ENCODE measurements around the gene SNAP29.
"Not testable (repeated sequence)": the region's sequence is repeated elsewhere in the genome, so short reads cannot be mapped to it uniquely, and the experiment has no call there.

The SNAP29 gene

DNA sequence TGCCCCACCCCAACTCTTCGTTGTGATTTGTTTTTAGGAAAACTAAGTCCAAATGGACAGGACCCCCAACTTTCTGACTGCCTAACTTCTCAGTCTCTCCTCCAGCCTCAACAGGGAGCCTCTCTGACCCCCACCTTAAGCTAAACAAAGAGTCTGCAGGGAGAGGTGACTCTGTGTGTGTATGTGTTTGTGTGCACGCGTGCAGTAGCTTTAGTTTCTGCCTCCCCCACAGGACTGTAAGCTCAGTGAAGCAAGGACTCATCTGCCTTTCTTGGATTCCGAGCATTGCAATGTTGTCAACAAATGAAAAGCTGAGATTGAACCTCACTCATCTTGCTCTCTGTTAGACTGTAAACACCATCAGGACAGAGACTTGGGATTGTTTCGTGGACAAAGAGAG, 7.9 kb downstream of the SNAP29 start:
- DNase-seq (ENCODE audit: low spot score): no peak

DNA sequence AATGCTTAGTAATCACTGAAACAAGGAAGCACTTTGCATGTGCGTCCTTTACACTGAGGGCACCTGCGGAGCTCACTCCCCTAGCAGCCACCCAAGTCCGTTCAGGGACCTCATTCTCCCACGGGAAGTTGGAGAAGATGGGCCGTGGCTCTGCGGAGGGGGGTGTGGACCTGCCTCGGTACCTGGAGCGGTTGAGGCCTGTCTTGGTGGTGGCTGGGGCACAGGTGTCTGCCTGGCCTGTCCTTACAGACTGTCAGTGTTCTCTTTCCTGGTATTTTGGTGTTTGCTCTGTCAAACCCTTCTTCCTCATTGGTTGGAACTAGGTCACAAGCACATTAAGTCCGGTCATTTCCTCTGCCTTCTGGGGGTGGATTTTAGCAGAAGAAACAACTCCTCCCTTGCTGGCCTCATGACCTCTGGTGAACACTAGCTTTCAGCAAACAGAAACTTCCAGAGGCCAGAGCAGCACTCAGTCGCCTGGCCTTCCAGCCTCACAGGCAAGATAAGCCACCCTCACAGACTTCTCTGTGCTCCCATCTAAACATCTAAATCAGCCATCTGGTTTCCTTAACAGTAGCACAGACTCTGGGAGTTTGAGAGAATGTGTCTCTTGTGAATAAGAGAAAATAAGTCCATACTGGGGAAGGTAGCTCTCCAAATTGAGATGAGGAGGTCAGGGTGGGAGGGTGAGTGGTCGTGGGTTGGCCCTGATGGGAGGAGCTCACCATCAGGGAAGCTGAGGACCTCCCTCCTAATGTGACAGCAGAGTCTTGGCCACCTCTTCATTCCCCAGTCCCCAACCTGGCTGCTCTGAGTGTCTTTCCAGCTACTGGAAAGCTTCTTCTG, 8.6 kb downstream of the SNAP29 start:
- DNase-seq (ENCODE audit: low spot score): no peak

DNA sequence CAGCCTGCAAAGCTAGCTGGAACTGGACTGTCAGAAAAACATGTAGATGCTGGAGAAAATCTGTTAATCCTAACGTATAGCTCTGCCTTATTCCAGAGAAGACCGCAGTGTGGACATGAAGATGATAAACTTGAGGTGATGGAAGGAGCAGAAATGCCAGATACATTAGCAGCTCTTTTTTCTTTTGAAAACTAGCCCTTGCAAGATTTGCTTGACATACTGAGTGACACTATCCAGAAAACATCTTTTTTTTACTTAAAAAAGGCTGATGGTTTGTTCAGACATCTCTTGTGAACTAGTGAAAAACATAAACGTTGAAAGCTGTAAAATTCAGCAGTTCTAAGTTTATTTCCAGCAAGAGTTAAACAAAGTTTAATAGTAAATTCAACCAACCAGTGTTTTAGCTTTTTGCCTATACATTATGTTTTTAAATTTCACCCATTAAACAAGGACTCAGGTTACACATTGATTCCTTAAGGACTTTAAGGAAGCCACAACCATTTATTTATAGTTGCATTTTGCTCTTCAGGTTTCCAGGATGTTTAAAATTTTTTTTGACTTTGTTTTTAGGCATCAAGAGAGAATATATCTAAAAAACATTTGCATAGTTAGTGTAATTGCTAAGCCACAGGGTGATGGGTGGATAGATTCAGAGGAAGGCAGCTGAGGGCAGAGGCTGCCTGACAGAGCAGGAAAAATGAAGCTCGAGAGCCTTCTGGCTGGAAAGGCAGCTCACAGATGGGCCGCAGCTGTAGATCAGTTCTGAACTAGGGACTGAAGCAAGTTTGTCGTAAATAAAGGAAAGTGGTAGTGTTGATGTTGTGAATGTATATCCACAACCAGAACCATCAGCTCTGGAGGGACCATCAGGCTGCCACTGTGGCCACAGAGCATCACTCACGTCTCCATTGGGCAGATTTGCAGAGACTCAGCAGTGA, 9.5 kb downstream of the SNAP29 start:
- DNase-seq (ENCODE audit: low spot score): no peak

DNA sequence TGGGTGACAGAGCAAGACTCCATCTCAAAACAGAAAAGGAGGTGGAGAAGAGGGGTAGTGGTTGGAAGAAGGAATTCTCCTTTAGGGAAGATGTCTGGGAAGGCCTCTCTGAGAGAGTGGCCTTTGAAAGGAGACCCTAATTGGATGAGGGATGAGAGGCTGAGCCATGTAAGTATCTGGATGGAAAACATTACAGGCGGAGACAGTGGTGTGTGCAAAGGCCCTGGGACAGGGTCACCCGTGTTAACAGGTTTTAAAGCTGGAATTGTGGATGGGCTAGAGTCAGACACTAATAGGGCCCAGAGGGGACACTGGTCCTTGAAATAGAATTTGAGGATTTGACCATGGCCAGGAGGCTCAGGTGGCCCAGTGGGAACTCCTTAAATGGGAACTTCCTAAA, 10.4 kb downstream of the SNAP29 start:
- DNase-seq (ENCODE audit: low spot score): no peak

DNA sequence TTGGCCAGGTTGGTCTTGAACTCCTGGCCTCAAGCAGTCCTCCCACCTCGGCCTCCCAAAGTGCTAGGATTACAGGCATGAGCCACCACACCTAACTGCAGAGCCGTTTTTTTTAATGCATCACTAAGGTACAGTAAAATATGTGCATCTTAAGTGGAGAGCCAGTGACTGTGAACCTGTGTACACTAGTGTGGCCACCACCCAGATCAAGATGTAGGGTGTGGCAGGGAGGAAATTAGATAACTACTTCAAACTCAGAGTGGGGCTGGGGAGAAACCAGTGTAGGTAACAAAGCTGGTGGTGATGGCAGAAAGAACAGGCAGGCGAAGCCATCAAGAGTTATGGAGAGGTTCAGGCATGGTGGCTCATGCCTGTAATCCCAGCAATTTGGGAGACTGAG, 14.4 kb downstream of the SNAP29 start:
- no peak for DNase-seq (ENCODE audit: low spot score)

DNA sequence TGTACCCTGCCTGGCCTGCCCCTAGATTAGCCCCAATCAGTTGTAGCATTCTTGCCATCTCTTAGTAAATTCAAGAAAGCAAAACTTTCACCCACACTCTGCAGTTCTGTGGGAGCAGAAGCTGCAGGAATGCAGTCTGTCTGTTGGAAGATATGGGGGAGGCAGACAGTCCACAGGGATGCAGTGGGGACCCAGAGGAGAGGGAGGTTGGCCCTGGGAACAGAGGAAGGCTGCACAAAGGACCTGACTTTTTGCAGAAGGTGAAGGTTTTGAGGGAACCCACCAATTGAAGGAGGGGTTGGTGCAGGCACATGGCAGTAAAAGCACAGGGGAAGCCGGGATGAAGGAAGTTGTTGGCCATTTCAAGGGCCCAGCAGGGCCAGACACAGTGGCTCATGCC, 16.5 kb downstream of the SNAP29 start:
- DNase-seq (ENCODE audit: low spot score): no peak

DNA sequence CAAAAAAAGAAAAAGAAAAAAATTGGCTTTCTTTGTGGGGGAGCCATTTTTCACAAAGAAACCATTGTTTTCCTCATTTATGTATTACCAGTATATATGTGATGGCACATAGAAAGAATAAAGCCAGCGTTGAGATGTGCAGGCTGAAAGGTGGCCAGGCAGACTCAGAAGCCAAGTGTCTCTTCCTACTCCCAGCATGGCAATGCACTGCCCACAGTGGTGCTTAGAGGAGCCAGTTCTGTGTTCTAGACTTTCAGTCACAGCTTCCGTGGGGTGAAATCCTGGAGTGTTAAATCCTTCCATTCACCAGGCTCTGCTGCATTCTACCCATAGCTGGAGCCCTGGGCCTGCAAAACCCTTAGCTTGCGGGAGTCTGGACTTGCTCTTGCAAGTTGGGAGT, 18.9 kb downstream of the SNAP29 start:
- DNase-seq (ENCODE audit: low spot score): no peak

DNA sequence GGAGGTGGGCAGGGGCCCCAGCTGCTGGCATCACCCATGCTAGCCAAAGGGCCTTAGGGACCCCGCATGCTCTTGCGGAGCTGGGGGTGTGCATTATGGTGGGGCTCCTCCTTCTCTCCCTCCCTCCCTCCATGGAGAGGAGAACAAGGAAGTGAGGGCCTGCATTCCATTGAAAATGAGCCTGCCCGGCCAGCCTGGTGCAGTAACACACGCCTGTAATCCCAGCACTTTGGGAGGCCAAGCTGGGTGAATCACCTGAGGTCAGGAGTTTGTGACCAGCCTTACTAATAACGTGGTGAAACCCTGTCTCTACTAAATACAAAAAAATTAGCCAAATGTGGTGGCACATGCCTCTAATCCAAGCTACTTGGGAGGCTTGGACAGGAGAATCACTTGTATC, 22.4 kb downstream of the SNAP29 start:
- DNase-seq (ENCODE audit: low spot score): no peak

DNA sequence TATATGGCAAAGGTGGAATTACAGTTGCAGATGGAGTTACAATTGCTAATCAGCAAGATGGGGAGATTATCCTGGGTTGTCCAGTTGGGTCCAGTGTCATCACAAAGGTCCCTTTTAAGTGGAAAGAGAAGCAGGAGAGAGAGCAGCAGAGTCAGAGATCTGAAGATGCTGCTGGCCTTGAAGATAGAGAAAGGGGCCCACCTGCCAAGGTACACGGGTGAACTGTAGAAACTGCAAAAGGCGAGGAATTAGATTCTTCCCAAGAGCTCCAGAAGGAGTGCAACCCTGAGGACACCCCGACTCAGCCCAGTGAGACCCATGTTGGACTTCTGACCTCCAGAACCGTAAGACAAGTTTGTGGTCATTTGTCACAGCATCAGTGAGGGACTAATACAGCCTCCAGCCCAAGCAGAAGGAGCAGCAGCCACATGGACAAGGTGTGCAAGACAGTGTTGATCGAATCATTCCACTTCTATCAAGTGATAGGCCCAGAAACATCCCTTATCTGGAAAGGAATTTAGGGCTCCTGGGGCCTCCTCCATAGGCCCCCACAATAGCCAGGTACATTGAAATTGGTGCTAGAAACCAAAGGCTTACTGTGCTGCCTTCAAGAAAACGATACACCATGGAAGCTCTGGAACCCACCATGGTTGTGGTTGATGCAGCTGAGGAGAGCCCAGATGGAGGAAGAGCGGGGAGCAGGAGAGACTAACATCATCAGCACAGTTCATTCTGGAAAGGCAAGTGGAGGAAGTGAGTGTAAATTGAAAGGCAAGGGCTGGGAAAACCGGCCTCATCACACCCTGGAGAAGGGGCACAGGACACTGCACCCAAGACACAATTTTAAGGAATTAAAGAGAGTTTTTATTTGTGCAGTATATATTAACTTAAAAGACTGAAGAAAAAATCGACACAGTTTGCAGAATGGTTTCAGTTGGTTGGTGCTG, 23.3 kb downstream of the SNAP29 start:
- DNase-seq (ENCODE audit: low spot score): no peak

DNA sequence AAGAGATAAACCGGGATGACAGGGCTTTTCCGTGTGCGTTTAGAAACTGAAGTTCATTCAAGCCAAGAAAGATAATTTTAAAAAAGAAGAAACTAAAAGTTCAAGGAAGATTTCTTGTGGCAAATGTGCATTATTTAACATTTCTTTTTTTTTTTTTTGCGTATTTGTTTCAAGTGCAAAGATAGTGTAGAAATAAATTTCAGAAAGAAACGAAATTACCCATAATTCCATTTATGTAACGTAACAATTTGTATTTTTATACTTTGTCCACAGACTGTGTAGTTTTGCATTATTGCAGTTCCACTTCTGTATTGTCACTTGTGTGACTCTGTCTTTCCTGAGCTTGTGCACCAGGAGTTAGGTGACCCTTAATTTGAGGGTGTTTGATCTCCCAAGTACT, 24.0 kb downstream of the SNAP29 start:
- no peak for DNase-seq (ENCODE audit: low spot score)

DNA sequence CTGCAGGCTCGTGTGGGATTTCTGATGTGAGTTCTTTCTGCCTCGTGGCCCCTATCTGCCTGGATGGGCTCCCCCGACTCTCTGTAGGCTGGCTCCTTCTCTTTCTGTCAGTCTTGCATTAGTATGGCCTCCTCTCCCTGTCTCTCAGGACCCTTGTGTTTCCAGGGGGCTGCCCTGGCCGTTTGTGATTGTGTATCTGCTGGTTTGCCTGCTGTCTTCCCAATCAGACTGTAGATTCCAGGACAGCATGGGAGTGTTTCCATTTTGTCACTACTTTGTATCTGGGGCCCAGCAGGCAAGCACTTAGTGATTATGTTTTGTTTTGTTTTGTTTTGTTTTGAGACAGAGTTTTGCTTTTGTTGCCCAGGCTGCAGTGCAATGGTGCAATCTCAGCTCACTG, 25.6 kb downstream of the SNAP29 start:
- DNase-seq (ENCODE audit: low spot score): no peak

DNA sequence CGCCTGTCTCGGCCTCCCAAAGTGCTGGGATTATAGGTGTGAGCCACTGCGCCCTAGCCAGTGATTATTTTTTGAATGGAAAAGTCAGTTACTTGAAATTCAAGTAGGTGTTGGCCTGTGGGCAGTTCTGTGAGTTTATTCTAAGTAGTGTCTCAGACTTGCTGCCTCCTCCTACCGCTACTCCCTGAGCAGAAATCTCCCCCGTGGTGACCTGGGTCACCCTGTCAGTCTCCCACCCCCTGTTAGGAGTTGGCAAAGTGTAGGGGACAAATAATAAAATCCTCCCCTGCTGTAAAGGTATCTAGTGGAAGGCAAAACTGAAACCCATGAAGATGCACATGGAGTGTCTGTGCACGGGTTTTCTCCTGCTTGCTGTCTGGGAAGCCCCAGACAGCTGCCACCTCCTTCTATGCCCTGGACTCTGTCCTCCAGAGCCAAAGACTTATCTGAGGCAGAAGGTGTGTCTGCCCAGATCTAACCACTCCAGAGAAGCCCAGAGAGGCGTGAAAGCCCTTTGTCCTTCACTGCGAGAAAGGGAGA, 26.3 kb downstream of the SNAP29 start:
- DNase-seq (ENCODE audit: low spot score): no peak

DNA sequence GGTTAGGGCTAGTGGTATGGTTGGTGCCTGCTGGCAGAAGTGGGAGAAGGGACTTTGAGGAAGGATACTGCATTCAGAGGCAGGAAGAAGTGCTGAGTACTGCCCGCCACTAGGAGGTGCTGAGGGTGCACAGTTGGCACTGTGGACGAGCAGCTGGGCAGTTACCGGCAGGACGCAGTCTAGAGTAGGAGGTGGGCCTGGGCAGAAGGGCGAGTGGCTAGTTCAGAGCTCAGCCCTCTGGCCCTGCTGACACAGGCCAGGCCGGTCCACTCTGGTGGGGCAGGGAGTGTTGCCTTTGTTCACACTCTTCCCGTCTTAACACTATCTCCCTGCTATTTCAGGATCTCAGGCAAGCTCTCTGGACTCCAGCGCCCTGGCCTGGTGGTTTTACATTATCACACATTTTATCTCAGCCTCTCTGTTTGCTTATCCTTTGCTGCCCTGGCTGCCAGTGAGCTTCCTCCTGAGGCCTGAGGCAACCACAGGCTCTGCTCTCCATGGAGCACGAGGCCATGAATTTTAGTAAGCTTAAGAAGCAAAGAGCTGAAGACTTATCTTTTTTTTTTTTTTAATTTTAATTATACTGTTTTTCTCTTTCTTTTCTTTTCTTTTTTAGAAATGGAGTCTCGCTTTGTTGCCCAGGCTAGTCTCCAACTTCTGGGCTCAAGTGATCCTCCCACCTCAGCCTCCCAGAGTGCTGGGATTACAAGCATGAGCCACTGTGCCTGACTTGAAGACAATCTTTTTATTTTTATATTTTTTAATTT, 26.9 kb downstream of the SNAP29 start:
- DNase-seq (ENCODE audit: low spot score): peak; percentile 35

DNA sequence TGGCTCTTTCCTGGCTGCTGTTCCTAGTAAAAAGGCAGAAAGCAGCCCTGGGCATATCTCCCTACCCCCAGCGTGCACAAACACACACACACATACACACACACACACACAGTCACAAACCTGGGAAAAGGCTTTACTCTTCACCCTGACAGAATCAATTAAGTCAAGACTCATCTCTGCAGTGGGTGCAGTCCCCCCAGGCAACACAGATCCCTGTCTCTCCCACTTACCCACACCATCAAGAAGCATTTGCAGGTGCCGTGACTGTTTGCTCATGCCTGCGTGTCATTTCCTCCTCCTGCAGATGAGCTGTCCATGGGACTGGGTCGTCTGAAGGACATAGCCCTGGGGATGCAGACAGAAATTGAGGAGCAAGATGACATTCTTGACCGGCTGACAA, 28.6 kb downstream of the SNAP29 start:
- no peak for DNase-seq (ENCODE audit: low spot score)

DNA sequence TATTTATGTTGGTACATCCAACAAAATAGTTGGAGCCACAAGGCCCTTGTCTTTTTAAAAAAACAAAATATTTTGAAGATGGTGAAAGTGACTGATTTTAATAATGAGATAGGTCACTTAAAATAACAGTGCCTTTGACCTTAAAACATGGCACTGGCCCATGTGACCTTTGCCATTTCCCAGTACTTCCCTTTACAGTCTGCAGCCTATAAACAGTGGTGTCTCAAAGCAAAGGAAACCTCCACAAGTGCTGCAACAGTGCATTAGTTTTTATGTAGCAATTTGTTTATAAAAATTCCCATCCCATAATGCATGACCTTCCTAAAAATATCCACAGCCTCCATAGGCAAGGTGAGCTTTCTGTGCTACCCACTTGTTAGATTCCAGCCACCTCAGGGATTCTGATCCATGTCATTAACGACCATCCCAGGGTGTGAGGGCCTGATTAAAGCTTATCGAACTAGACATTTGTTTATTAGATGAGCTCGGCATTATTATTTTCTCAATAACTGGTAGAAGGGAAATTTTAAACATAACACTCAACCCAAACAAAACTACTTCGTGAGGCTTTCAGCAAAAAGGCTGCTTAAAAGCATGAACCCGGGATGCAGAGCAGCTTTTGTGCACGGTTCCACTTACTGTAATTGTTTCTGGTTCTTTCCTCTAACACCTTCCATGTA, 30.4 kb downstream of the SNAP29 start:
- no peak for DNase-seq (ENCODE audit: low spot score)

DNA sequence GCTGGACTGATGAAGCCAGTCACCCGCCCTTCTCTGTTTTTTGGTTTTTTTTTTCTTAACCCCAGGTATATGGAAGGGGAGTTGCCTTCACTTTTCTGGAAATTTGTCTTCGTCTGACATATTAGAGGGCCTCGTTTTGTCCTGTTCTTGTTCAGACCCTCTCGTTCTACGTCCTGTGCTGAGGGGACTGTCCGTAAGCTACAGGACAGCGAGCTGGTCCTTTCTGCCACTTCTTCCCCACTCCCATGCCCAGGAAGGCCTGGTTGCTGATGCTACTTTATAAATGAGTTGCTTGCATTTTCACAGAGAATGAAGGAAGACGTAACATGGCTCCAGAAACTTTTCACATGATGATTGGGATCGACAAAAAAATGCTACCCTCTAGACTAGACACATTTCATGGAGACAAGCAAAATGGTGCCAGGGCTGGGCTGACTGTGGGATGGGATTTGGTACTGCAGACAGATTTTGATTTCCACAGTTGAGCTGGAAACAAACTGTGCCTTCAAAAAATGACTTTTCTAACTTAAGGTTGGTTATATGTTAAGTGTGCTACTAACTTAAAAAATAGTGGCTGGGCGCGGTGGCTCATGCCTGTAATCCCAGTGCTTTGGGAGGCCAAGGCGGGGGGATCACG, 31.2 kb downstream of the SNAP29 start:
- no peak for DNase-seq (ENCODE audit: low spot score)

DNA sequence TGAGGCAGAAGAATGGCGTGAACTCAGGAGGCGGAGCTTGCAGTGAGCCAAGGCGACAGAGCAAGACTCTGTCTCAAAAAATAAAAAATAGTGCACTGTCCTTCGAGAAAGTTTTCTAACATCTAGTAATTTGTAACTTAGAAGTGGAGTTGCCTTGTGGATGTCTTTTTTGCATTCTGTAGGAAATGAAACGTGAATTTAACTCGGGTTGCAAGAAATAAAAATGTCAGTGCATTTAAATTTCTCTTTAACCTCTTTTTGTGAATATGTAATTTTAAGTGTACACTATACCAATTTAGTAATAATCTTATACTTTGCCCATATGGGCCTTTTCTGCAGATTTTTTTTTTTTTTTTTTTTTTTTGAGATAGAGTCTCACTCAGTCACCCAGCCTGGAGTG, 32.2 kb downstream of the SNAP29 start:
- no peak for DNase-seq (ENCODE audit: low spot score)

DNA sequence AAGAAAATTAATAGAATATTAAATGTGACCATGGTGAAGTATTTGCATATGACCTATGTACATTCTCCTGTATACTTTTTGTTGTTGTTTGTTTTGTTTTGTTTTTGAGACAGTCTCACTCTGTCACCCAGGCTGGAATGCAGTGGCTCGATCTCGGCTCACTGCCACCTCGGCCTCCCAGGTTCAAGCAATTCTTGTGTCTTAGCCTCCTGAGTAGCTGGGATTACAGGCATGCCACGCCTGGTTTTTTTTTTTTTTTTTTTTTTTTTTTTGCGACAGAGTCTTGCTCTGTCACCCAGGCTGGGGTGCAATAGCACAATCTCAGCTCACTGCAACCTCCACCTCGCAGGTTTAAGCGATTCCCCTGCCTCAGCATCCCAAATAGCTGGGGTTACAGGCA, 38.9 kb downstream of the SNAP29 start:
- DNase-seq (ENCODE audit: low spot score): not testable (repeated sequence)

DNA sequence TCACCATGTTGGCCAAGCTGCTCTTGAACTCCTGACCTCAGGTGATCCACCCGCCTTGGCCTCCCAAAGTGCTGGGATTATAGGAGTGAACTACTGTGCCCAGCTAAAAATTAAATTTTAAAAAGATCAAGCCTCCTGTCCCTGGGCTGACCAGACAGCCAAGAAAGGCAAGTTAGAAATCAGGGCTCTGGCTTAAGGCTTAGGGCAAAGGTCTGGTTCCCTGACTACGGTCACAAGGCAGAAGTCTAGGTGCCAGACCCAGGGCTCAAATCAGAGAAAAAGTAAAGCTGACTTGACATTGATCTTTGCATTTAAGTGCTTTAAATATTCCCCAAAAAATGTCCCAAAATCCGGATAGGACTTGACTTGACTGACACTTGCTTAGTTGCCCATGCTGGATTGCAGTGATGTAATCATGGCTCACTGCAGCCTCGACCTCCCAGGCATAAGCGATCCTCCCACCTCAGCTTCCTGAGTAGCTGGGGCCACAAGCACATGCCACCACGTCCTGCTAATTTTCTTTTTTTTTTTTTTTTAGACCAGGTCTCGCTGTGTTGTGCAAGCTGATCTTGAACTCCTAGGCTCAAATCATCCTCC, 41.1 kb downstream of the SNAP29 start:
- DNase-seq (ENCODE audit: low spot score): no peak
